Measurements from ENCODE around the gene HAND2. TPM values are rescaled to one million over a fixed set of nuclear protein-coding genes. Genes with fewer than 3 reads are reported as not detected.

Gene HAND2
- total RNA-seq, 3 donors from 2014 or later (not counting 1 experiment from before 2014, with no cell fraction given): not detected

GRCh38 chr4:173534434-173534833, 4.4 kb upstream of the HAND2 start:
- Histone ChIP-seq H3K27me3 (ENCODE audit: control insufficient read depth, insufficient read depth, low read length) (peaks cover 84% of the 10 kb centered on the region), H3K4me3 (ENCODE audit: low read length) (no peak overlapping the region), H3K27ac (ENCODE audit: low read length) (no peak overlapping the region), H3K36me3 (ENCODE audit: control insufficient read depth, insufficient read depth, low read length) (no peaks in the 10 kb centered on the region), H3K9me3 (ENCODE audit: control insufficient read depth, insufficient read depth, low read length) (peaks cover 9% of the 10 kb centered on the region), H3K4me1 (ENCODE audit: control insufficient read depth, insufficient read depth, low read length) (peaks cover 26% of the 10 kb centered on the region)
- no peaks in the 10 kb centered on the region for H3K9me3 Mint-ChIP-seq
- intact Hi-C loops (cut with micrococcal nuclease): no loop called here
- no peak overlapping the region for H3K27ac Mint-ChIP-seq
- WGBS (ENCODE audit: insufficient coverage): 43% methylated on average over 1 of the region's 1 CpG
- no peak overlapping the region for H3K4me3 Mint-ChIP-seq
- H3K36me3 Mint-ChIP-seq: peaks cover 23% of the 10 kb centered on the region
- ATAC-seq: no peak
- H3K4me1 Mint-ChIP-seq: peaks cover 9% of the 10 kb centered on the region in 2 donors
- H3K27me3 Mint-ChIP-seq (ENCODE audit: low read depth in 2 of 2): peaks cover 60 to 92% of the 10 kb centered on the region in 2 donors
- TF ChIP-seq CTCF (IDR thresholded peaks at IDR 0.05): no peak
- DNase-seq: no peak

GRCh38 chr4:173532725-173533511, 2.9 kb upstream of the HAND2 start:
- peaks cover 19% of the 10 kb centered on the region for H3K4me1 ChIP-seq (ENCODE audit: control insufficient read depth, insufficient read depth, low read length)
- no peak for TF ChIP-seq CTCF (IDR thresholded peaks at IDR 0.05)
- no peak overlapping the region for H3K27ac Mint-ChIP-seq
- ATAC-seq (no peak), DNase-seq (no peak)
- H3K4me3 ChIP-seq (ENCODE audit: low read length): no peak overlapping the region
- intact Hi-C loops (cut with micrococcal nuclease): no loop called here
- no peaks in the 10 kb centered on the region for H3K36me3 ChIP-seq (ENCODE audit: control insufficient read depth, insufficient read depth, low read length)
- no peaks in the 10 kb centered on the region for H3K4me1 Mint-ChIP-seq
- peaks cover 58 to 88% of the 10 kb centered on the region in 2 donors for H3K27me3 Mint-ChIP-seq (ENCODE audit: low read depth in 2 of 2)
- no peaks in the 10 kb centered on the region for H3K9me3 Mint-ChIP-seq
- peaks cover 12% of the 10 kb centered on the region for H3K9me3 ChIP-seq (ENCODE audit: control insufficient read depth, insufficient read depth, low read length)
- peaks cover 22% of the 10 kb centered on the region for H3K36me3 Mint-ChIP-seq
- no peak overlapping the region for H3K4me3 Mint-ChIP-seq
- H3K27me3 ChIP-seq (ENCODE audit: control insufficient read depth, insufficient read depth, low read length): peaks cover 79% of the 10 kb centered on the region
- WGBS (ENCODE audit: insufficient coverage): 40% methylated on average over 4 of the region's 4 CpGs
- H3K27ac ChIP-seq (ENCODE audit: low read length): no peak overlapping the region

- peaks cover 15% of the 10 kb centered on the region for H3K4me1 ChIP-seq (ENCODE audit: control insufficient read depth, insufficient read depth, low read length)
- peaks cover 79% of the 10 kb centered on the region for H3K27me3 ChIP-seq (ENCODE audit: control insufficient read depth, insufficient read depth, low read length)
- H3K4me1 Mint-ChIP-seq: no peaks in the 10 kb centered on the region
- peaks cover 29% of the 10 kb centered on the region for H3K36me3 Mint-ChIP-seq
- intact Hi-C loops (cut with micrococcal nuclease): no loop called here
- ATAC-seq (no peak), DNase-seq (no peak)
- WGBS (ENCODE audit: insufficient coverage): 15% methylated on average over 49 of the region's 52 CpGs
- H3K4me3 Mint-ChIP-seq: no peak overlapping the region
- H3K36me3 ChIP-seq (ENCODE audit: control insufficient read depth, insufficient read depth, low read length): no peaks in the 10 kb centered on the region
- no peak for TF ChIP-seq CTCF (IDR thresholded peaks at IDR 0.05)
- no peak overlapping the region for H3K27ac Mint-ChIP-seq
- no peak overlapping the region for H3K4me3 ChIP-seq (ENCODE audit: low read length)
- peaks cover 64 to 90% of the 10 kb centered on the region in 2 donors for H3K27me3 Mint-ChIP-seq (ENCODE audit: low read depth in 2 of 2)
- no peaks in the 10 kb centered on the region for H3K9me3 Mint-ChIP-seq
- H3K27ac ChIP-seq (ENCODE audit: low read length): no peak overlapping the region
- peaks cover 12% of the 10 kb centered on the region for H3K9me3 ChIP-seq (ENCODE audit: control insufficient read depth, insufficient read depth, low read length)
These were observed 1.3 kb upstream of the HAND2 start for GRCh38 chr4:173531086-173531965.

Measured in natural killer cell (primary cell).